Activated CD4-positive, alpha-beta T cell treated with anti-CD3 and anti-CD28 coated beads for 36 hours (primary cell): ENCODE measurements around the gene MAMDC4. TPM values are rescaled to one million over a fixed set of nuclear protein-coding genes. Genes with fewer than 3 reads are reported as not detected.
"Not testable (repeated sequence)": the region's sequence is repeated elsewhere in the genome, so short reads cannot be mapped to it uniquely, and the experiment has no call there.

Experiments
- ATAC-seq: fragments of 200-7000 bp; cut with Tn5 transposase; one replicate; pipeline ENCODE4 v1.10.0; 2021; ENCODE audit warnings: mild to moderate bottlenecking, moderate library complexity
- CTCF ChIA-PET: fragments of 350-600 bp; sonication (Branson Sonifier 250); formaldehyde crosslinking; loops from one replicate; lab custom pipeline; 2021; ENCODE audit warnings: antibody characterized with exemption; lab: Charles Lee
- POLR2A ChIA-PET: fragments of 350-600 bp; sonication (Branson Sonifier 250); formaldehyde crosslinking; loops from one replicate; lab custom pipeline; 2021; ENCODE audit warnings: antibody characterized with exemption, inconsistent platforms; lab: Charles Lee
- DNase-seq: peaks from one replicate; pipeline ENCODE4 v3.0.0-alpha.2; 2020
- H3K27ac Mint-ChIP-seq: one replicate; pipeline ENCODE4 v1.8.0; 2021; ENCODE audit warnings: mixed read lengths
- H3K27me3 Mint-ChIP-seq: one replicate; pipeline ENCODE4 v1.8.0; 2021; ENCODE audit warnings: mixed read lengths
- H3K36me3 Mint-ChIP-seq: one replicate; pipeline ENCODE4 v1.8.0; 2021; ENCODE audit warnings: low read depth, mixed read lengths
- H3K4me1 Mint-ChIP-seq: one replicate; pipeline ENCODE4 v1.8.0; 2021; ENCODE audit warnings: mixed read lengths
- H3K4me3 Mint-ChIP-seq: one replicate; pipeline ENCODE4 v1.8.0; 2021; ENCODE audit warnings: mild to moderate bottlenecking, moderate library complexity, mixed read lengths
- H3K9me3 Mint-ChIP-seq: one replicate; pipeline ENCODE4 v1.8.0; 2021; ENCODE audit warnings: low read depth, mixed read lengths
- intact Hi-C, 2 experiments: fragments of 100-400 bp; cut with DNase I in 1 of 2; cut with micrococcal nuclease in 1 of 2; formaldehyde crosslinking; loops; one replicate each; pipeline versions ENCODE4 v1.14.2 to v1.15.1; 2022 to 2024; cut with DNase I, micrococcal nuclease
- total RNA-seq, 2 experiments: library from RNA; stranded (reverse); gene quantifications; one replicate each; pipeline ENCODE4 v1.2.3, GENCODE V29; 2021

The MAMDC4 gene
- 10 to 100 TPM; 16.6 to 17.5 TPM for total RNA-seq

GRCh38 chr9:136851941-136852663 is at the start of gene MAMDC4:
Gene MAMDC4 (plus strand): TSS chr9:136852346. CDS start chr9:136852417, 71 bp downstream.
- CTCF ChIA-PET: no interaction called here
- no peaks in the 10 kb centered on the region for H3K9me3 Mint-ChIP-seq
- DNase-seq: peak; percentile 13
- no peak within 1 kb of the TSS for H3K27ac Mint-ChIP-seq
- no peak within 1 kb of the TSS for H3K4me3 Mint-ChIP-seq
- intact Hi-C loops: no loop called here
- H3K36me3 Mint-ChIP-seq: peaks cover 5% of the 10 kb centered on the region
- H3K27me3 Mint-ChIP-seq: peaks cover 3% of the 10 kb centered on the region
- POLR2A ChIA-PET: no interaction called here
- ATAC-seq: no peak
- H3K4me1 Mint-ChIP-seq: peaks cover 8% of the 10 kb centered on the region

- H3K4me3 Mint-ChIP-seq, H3K9me3 Mint-ChIP-seq, H3K36me3 Mint-ChIP-seq, POLR2A ChIA-PET, DNase-seq, H3K27ac Mint-ChIP-seq, H3K27me3 Mint-ChIP-seq, ATAC-seq: not testable (repeated sequence)
- CTCF ChIA-PET: interaction anchor here (0.6 to 1.5 kb wide), 2 partner anchors 11 to 70 kb away, joined by 3 to 5 read pairs; no protein-coding TSS in a partner anchor
- H3K4me1 Mint-ChIP-seq: peaks cover 22% of the 10 kb centered on the region
- intact Hi-C loops: loop anchor here in 1 of 2 experiments (10.0 kb wide), 1 partner anchor 688 kb away; the partner anchor contains the start of gene TMEM250
Measured at GRCh38 chr9:136803009-136803550, 49.1 kb upstream of the MAMDC4 start.

- DNase-seq: no peak
- POLR2A ChIA-PET: no interaction called here
- CTCF ChIA-PET: interaction anchor here (1.0 kb wide), 1 partner anchor 38 kb away, joined by 3 read pairs; no protein-coding TSS in a partner anchor
Measured at GRCh38 chr9:136803551-136804508, 48.3 kb upstream of the MAMDC4 start.

GRCh38 chr9:136804509-136805206 is 47.5 kb upstream of the MAMDC4 start:
- ChIA-PET POLR2A (no interaction called here), CTCF (interaction anchor here (1.0 to 1.1 kb wide), 2 partner anchors 38 to 144 kb away, joined by 3 read pairs; no protein-coding TSS in a partner anchor)

More at GRCh38 chr9:136803551-136804508, 48.3 kb upstream of the MAMDC4 start:
- H3K4me3 Mint-ChIP-seq: no peak overlapping the region
- peaks cover 23% of the 10 kb centered on the region for H3K4me1 Mint-ChIP-seq
- no peak for ATAC-seq
- no peaks in the 10 kb centered on the region for H3K9me3 Mint-ChIP-seq
- intact Hi-C loops: loop anchor here in 1 of 2 experiments (10.0 kb wide), 1 partner anchor 689 kb away; the partner anchor contains the start of gene TMEM250
- peaks cover 4% of the 10 kb centered on the region for H3K27me3 Mint-ChIP-seq
- peaks cover 2% of the 10 kb centered on the region for H3K36me3 Mint-ChIP-seq
- H3K27ac Mint-ChIP-seq: no peak overlapping the region

GRCh38 chr9:136805207-136805740 is 46.9 kb upstream of the MAMDC4 start:
- Mint-ChIP-seq H3K4me1 (peaks cover 35% of the 10 kb centered on the region), H3K36me3 (peaks cover 7% of the 10 kb centered on the region), H3K27me3 (peaks cover 4% of the 10 kb centered on the region), H3K4me3 (peak overlapping the region; percentile 35), H3K9me3 (no peaks in the 10 kb centered on the region), H3K27ac (no peak overlapping the region)
- CTCF ChIA-PET: interaction anchor here (1.0 to 1.1 kb wide), 2 partner anchors 143 to 241 kb away, joined by 3 to 4 read pairs; partner anchors contain the start of gene NPDC1
- POLR2A ChIA-PET: no interaction called here
- intact Hi-C loops: loop anchor here in 1 of 2 experiments (10.0 kb wide), 1 partner anchor 690 kb away; the partner anchor contains the start of gene TMEM250
- no peak for ATAC-seq
- no peak for DNase-seq

More at GRCh38 chr9:136804509-136805206, 47.5 kb upstream of the MAMDC4 start:
- Mint-ChIP-seq H3K36me3 (peaks cover 2% of the 10 kb centered on the region), H3K9me3 (no peaks in the 10 kb centered on the region), H3K4me1 (peaks cover 32% of the 10 kb centered on the region), H3K27me3 (peaks cover 4% of the 10 kb centered on the region), H3K4me3 (no peak overlapping the region), H3K27ac (no peak overlapping the region)
- ATAC-seq (no peak), DNase-seq (no peak)
- intact Hi-C loops: loop anchor here in 1 of 2 experiments (10.0 kb wide), 1 partner anchor 690 kb away; the partner anchor contains the start of gene TMEM250

- no peak for ATAC-seq
- intact Hi-C loops: loop anchor here in 1 of 2 experiments (10.0 kb wide), 1 partner anchor 691 kb away; the partner anchor contains the start of gene TMEM250
- POLR2A ChIA-PET: no interaction called here
- Mint-ChIP-seq H3K4me1 (peaks cover 33% of the 10 kb centered on the region), H3K27ac (peak overlapping the region; percentile 8), H3K9me3 (no peaks in the 10 kb centered on the region), H3K27me3 (peaks cover 3% of the 10 kb centered on the region), H3K4me3 (peak overlapping the region; percentile 81), H3K36me3 (peaks cover 12% of the 10 kb centered on the region)
- no peak for DNase-seq
- CTCF ChIA-PET: interaction anchor here (0.6 to 2.4 kb wide), 8 partner anchors 11 to 241 kb away, joined by 3 to 8 read pairs (median 4); partner anchors contain the start of gene NPDC1
Measured at GRCh38 chr9:136806067-136806466, 46.1 kb upstream of the MAMDC4 start.

- no peaks in the 10 kb centered on the region for H3K9me3 Mint-ChIP-seq
- ChIA-PET POLR2A (no interaction called here), CTCF (interaction anchor here (0.7 to 4.8 kb wide), 7 partner anchors 13 to 228 kb away, joined by 3 to 21 read pairs (median 5); partner anchors contain the start of gene AJM1)
- peaks cover 29% of the 10 kb centered on the region for H3K4me1 Mint-ChIP-seq
- H3K4me3 Mint-ChIP-seq: peak overlapping the region; percentile 81
- peaks cover 12% of the 10 kb centered on the region for H3K36me3 Mint-ChIP-seq
- peaks cover 3% of the 10 kb centered on the region for H3K27me3 Mint-ChIP-seq
- intact Hi-C loops: loop anchor here (1.0 to 10.0 kb wide), 9 partner anchors 15 to 799 kb away; partner anchors contain the start of genes ARRDC1 (in 1 of the 2), EDF1 (in 1 of the 2), FBXW5 (in 1 of the 2) and NOTCH1 (in 1 of the 2)
- no peak for ATAC-seq
- H3K27ac Mint-ChIP-seq: peak overlapping the region; percentile 88
- DNase-seq: no peak
Measured at GRCh38 chr9:136806631-136807201, 45.4 kb upstream of the MAMDC4 start.

GRCh38 chr9:136807281-136808074 is 44.7 kb upstream of the MAMDC4 start, which contains the start of gene RABL6:
Gene RABL6 (plus strand): TSS chr9:136807948. CDS start chr9:136808197, 249 bp downstream.
- ChIA-PET CTCF (interaction anchor here (0.7 to 4.8 kb wide), 4 partner anchors 14 to 225 kb away, joined by 3 to 21 read pairs (median 6); partner anchors contain the start of gene AJM1), POLR2A (no interaction called here)
- DNase-seq (peak; percentile 86), ATAC-seq (peak; percentile 88)
- Mint-ChIP-seq H3K27me3 (no peaks in the 10 kb centered on the region), H3K9me3 (no peaks in the 10 kb centered on the region), H3K4me3 (peak within 1 kb of the TSS; percentile 81), H3K36me3 (peaks cover 13% of the 10 kb centered on the region), H3K27ac (peak within 1 kb of the TSS; percentile 88), H3K4me1 (peaks cover 33% of the 10 kb centered on the region)
- intact Hi-C loops: loop anchor here (1.0 to 10.0 kb wide), 9 partner anchors 16 to 798 kb away; partner anchors contain the start of genes ARRDC1 (in 1 of the 2), EDF1 (in 1 of the 2), FBXW5 (in 1 of the 2) and NOTCH1 (in 1 of the 2)
